Measurements from ENCODE around the gene UQCRC1.

- TF ChIP-seq REST (IDR thresholded peaks at IDR 0.05): no peak
- TF ChIP-seq ZFP36 (IDR thresholded peaks at IDR 0.05; ENCODE audit: borderline replicate concordance, partially characterized antibody): no peak
- no peak for TF ChIP-seq CTCF (IDR thresholded peaks at IDR 0.05)
- TF ChIP-seq MAFK (IDR thresholded peaks at IDR 0.05; ENCODE audit: partially characterized antibody): no peak
- no peak for TF ChIP-seq EHMT2 (IDR thresholded peaks at IDR 0.05; ENCODE audit: low read depth)
- TF ChIP-seq JUN (IDR thresholded peaks at IDR 0.05): no peak
- no peak for TF ChIP-seq MAZ (IDR thresholded peaks at IDR 0.05; ENCODE audit: borderline replicate concordance, low read depth, low read length)
- TF ChIP-seq SMC3 (IDR thresholded peaks at IDR 0.05): no peak
- TF ChIP-seq ESRRA (IDR thresholded peaks at IDR 0.05; ENCODE audit: borderline replicate concordance, low read length): no peak
- no peak for TF ChIP-seq ELK1 (IDR thresholded peaks at IDR 0.05; ENCODE audit: low read depth, low read length)
- TF ChIP-seq EP300 (IDR thresholded peaks at IDR 0.05): no peak
- no peak for TF ChIP-seq RAD21 (conservative IDR thresholded peaks at IDR 0.05 in 1 of 2, IDR thresholded peaks at IDR 0.05 in 1 of 2)
- TF ChIP-seq MAX (IDR thresholded peaks at IDR 0.05): no peak
Observed at GRCh38 chr3:48567090-48567489, 42.4 kb downstream of the UQCRC1 start.

Data from A549 (cell line).